HG03520 (cell line): ENCODE results near the gene KBTBD2.
"Not testable (repeated sequence)": the region's sequence is repeated elsewhere in the genome, so short reads cannot be mapped to it uniquely, and the experiment has no call there.

Experiments used
- ATAC-seq: cut with Tn5 transposase; IDR thresholded peaks from one replicate; pipeline ENCODE4 v1.9.1; 2021; ENCODE audit warnings: mild to moderate bottlenecking, moderate library complexity; ENCODE audit not compliant: unreplicated experiment

Gene KBTBD2

DNA sequence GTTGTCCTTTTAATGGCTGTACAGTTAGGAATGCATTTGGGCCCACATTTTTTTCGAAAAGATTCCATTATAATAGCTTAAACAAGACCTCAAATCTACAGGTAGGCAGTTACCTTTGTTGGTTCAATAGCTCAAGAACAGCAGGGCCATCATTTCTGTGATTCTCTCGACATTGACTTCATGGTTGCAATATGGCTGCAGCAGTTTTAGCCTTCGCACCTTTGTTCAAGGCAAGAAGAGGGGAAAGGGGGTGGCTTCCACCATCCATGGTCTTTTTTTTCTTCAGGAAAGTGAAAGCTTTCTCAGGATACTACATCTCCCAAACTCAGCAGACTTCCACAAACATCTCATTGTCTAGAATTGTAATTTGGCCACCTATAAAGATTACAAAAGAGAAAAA is 2.2 kb upstream of the KBTBD2 start:
- ATAC-seq = no peak

DNA sequence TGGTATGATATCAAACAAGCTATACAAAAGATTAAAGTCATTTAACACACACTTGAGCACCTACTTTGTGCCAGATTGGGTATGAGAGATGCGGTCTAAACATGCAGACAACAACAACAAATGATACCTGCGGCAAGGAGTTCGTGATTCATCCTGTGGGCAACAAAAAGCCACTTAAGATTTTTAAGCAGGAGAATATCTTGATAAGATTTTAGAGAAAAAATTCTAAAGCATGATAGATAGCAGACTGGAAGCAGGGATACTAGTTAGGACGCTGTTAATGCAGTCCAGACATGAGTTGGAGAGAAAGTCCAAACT is 1.6 kb upstream of the KBTBD2 start:
- ATAC-seq = no peak

DNA sequence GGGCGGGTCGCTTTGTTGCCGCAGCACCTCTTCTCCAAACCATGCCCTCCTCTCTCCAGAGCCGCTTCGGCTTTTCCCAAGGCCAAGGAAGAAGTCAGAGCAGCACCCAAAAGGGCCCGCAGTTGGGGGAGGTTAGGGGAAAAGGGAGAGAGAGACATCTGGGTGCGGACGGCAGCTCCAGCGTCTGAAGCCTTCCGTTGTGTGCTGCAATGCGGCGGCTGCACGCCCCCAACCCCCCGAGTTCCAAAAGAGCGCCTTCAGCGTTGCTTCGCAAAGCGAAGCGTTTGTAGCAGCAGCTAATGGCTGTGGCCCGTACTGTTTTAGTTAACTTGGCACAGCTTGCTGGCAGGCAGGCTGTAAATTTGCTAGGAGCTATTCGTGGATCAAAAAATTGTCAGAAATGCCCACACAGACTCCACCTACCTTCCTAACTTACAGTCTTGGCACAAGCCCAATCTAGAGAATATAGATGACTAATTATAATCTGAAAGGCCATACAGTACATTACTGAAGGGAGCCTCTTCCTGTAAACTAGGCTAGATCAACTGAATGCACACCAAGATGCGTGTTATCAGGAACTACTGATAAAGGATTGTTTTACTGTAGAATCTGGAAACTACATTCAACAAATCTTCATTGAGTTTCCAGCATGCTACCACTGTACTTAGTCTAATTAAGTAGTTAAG is 1.1 kb upstream of the KBTBD2 start:
- ATAC-seq = no peak

DNA sequence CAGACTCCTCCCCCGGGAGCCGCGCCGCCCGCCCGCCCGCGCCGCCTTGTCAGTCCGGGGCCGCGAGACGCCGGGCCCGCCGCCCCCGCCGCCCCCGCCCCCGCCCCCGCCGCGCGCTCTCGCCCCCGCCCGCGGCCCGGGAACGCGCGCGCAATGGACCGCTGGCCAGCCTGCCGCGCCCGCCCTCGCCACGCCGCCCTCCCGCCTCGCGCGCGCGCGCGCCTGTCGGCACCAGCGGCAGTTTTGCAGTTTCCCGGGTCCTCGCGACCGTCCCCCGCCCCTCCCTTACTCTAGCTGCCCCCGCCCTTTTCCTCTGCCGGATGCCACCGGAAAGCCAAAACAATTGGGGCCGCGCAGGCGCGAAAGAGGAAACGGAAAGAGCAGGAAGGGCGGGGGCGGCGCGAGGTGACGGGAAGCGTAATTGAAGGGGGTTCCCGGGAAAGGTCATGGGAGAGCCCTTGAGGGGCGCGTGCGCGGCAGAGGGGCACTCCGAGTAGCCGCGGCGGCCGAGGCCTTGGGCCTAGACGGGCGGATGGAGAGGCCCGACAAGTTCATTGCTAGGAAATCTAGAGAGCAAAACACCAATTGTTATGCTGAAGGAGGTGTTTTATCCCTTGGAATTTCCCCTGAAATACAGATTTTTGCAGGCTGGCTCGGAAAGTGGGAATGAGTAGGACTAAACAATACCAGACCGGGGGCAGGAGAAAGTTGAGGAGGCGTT is 400 bp upstream of the KBTBD2 start:
- ATAC-seq = peak; percentile 48

DNA sequence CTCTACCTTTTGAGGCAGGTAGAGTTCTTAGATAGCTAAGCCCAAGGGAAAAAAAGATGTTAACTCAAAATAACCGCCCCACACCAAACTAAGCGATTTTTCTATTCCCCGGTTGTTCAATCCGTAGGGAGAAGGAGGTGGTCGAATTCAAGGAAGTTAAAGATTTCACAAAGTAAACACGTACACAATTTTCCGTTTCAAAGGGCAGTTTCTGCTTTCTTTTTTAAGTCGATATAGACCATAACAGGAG is 842 bp downstream of the KBTBD2 start:
- ATAC-seq = no peak

DNA sequence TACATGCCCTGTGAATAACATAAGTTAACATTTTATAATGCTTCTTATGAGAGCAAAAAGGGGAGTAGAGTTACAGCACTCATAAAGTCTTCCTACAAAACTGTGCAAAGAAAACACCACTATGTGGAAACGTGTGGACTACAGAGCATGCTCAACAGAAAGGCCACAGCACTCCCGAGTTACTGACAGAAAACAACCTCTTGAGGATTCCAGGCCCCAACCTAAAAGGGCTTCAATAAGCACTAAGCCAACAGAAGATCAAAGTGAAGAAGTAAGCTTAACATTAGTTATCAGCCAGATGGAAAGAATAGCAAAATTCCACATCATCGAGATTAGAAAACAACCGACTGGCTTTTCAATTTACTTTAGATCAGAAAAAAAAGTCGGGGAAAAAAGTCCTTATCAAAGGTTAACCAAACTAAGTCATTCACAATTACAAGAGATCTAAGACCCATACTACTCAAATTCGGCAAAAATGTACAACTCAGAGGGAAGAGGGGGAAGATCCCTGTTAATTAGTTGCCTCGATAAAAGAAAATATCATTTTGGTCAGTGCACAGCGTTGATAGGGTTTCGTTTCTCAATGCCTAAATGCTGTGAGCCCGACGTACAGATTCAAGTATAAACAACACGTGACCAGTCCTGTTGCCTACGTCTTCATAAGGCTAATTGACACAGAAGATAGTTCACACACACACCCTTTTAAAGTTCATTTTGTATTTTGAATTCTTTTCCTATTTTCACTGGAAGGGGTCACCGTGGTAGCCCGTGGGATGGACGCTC is 1.4 kb downstream of the KBTBD2 start:
- peak; percentile 34 for ATAC-seq

DNA sequence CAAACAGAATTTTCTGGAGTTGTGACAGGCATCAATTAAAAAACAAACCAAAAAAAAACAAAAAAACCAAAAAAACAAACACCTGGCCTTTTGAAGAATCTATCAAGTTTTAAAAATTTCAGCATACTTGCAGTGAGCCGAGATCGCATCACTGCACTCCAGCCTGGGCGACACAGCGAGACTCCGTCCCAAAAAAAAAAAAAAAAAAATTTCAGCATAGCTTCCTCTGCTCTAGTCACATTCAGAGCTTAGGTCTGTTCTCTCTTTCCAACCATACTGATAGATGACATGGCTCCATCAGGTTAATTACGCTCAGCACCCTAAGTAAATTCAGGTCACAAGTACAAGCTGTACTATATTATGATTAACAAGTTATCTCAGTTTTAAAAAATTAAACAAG is 3.1 kb downstream of the KBTBD2 start:
- no peak for ATAC-seq

DNA sequence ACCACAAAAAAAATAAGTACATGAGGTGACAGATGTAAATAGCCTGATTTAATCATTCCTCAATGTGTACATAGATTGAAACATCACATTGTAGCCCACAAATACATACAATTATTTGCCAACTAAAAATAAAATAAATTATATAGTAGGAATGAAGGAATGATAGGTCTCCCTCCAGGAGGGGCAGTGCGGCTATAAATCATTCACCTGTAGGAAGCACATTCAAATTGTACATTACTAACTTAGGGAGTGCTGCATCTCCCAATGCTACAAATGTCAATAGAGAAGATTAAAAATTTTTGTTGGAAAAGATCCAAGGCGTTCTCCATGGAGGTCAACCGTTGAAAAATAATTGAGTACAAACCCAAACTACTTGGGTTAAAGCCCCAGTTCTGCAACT is 4.2 kb downstream of the KBTBD2 start:
- ATAC-seq = no peak

DNA sequence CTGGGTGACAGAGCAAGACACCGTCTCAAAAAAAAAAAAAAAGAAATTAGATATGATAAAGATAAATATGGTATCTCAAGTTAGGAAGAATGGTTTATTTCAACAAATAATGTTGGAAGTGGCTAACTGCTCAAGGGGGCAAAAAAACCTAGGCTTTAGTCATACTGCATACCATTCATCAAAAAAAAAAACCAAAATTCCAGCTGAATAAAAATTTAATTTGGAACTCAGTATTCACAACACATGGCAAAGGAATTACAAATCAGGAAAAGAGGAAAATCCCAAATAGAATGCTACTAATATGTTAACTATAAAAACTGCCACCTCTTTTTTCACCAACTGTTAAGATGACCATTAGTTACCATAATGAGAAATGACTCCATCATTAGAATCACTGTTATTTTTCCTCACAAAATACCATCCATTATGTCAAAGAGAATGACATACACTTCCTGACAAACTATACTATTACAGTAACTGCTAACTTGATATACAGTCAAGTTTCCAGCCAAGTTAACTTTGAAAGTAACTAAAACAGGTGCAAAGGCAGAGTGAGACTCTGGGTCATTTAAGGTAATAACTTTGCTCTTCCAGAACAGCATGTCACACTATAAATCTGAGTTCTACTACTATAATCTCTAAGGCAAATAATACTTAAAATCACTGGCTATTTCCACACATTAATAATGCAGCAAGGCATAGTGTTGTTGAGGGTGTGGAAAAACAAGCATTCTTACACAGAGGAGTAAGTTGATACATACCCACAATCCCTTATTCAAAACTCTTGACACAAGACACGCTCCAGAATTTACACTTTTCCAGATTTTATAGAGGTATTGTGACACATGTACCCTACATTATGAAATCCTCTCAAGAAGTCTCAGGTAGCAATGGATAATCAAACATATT is 10.2 kb downstream of the KBTBD2 start:
- ATAC-seq = no peak

DNA sequence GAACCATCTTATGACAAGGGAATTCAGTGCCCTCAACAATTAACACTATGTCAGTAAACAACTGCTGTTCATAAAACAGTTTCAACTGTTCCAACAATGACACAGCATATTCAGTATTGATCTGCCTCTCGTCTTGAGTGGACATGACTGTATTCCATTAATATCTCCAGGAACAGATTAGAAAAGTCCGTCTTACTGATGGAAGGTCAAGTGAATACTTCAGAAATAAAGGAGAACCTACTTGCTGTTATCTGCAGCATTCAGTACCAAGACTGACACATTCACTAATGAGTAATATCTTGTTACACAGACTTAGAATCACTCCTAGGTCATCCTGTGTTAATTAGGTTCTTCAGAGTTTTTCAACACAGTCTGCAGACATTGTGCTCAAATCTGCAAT is 12.1 kb downstream of the KBTBD2 start:
- no peak for ATAC-seq

DNA sequence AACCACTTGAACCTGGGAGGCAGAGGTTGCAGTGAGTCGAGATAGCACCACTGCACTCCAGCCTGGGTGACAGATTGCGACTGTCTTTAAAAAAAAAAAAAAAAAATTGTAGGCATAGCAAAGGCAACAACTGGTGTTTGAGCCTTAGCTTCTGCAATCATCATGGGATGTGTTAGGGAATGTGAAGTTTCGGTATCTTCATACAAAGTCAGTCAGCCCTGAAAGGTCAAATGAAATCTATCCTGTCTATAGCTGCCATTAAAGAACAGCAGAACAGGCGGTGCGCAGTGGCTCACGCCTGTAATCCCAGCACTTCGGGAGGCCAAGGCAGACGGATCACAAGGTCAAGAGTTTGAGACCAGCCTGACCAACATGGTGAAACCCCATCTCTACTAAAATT is 13.5 kb downstream of the KBTBD2 start:
- not testable (repeated sequence) for ATAC-seq

DNA sequence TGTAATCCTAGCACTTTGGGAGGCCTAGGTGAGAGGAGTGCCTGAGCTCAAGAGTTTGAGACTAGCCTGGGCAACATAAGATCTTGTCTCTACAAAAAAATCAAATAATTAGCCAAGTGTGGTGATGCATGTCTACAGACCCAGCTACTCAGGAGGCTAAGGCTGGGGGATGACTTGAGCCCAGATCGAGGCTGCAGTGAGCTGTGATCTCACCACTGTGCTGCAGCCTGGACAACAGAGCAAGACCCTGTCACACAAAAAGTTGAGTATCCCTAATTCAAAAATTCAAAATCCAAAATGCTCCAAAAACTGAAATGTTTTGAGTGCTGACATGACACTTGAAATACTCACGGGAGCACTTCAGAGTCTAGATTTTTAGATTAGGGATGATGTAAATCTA is 19.1 kb downstream of the KBTBD2 start:
- no peak for ATAC-seq

DNA sequence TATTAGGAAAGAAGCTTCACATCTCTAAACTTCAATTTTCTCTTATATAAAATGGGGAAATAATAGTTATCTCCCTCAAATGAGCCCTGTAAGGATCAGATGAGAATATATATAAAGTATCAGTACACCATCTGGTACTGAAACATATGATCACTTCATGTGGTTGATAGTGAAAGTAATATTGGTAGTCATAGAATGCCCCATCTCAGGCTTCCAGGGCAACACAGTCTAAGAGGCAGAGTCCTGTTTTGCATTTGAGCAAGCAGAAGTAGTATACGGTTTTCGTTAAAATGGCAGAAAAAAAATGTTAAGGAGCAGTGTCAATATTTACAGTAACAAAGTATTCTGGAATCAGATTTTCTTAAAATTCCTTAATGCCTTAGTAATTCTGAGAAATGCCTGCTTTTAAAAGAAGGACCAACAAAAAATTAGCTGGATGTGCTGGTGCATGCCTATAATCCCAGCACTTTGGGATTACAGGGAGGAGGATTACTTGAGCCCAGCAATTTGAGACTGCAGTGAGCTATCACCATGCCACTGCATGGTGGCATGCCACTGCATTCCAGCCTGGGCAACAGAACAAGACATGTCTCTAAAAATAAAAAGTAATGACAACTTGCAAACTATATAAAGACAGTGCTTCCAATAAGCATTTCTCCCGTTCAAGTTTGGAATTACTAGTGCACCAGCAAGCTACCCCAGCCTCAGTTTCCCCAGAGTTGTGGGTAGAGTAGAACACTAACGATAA is 19.8 kb downstream of the KBTBD2 start:
- peak; percentile 84 for ATAC-seq

DNA sequence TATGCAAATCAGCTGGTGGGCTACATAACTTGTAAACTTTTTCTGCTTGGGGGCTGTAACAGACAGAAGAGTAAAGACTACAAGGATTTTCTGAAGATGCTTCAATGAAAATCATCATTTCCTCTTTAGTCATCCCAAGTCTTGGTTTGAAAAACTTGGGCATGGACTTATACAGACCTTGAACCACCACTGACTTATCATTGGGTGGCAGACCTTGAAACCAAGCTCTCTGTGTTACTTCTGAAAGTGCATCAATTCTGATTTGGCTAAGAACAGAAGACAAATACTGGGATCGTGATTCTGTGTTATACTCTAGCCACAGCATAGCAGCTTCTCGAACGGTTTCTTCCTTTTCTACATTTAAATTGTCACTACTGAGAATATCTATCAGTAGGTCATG is 21.3 kb downstream of the KBTBD2 start:
- no peak for ATAC-seq

DNA sequence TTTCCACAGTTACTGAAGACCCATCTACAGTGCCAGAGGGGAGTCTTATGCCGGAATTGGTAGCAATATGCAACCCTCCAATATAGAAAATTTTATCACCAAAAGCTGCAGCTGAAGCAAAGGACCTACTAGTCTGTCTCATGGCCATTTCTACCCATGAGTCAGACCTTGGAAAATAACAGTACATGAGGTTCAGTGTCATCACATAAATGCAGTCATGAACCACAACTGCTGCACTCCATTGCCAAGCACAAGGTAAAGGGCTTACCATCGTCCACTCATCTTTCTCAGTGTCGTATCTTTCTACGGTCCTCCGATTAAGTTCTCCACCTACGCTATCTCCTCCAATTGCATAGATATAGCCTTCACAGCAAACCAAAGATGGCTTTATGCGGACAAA is 21.8 kb downstream of the KBTBD2 start:
- no peak for ATAC-seq

DNA sequence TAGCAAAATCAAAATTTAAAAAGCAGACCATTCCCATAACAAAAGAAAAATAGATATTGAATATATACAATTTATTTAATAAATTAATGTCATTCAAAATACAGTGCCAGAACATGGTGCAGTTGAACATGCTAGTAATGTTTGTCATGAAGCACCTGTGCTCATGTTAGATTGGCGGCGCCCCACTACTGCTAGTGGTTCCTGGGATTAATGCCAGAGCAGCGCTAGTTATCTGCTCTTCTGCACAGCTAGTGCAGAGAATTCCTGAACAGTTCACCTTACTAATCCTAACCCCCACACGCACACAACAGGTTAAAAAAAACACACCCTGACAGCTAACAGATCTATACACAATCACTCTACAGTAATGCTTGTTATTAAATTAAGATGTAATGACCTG is 23.4 kb downstream of the KBTBD2 start:
- ATAC-seq = no peak

DNA sequence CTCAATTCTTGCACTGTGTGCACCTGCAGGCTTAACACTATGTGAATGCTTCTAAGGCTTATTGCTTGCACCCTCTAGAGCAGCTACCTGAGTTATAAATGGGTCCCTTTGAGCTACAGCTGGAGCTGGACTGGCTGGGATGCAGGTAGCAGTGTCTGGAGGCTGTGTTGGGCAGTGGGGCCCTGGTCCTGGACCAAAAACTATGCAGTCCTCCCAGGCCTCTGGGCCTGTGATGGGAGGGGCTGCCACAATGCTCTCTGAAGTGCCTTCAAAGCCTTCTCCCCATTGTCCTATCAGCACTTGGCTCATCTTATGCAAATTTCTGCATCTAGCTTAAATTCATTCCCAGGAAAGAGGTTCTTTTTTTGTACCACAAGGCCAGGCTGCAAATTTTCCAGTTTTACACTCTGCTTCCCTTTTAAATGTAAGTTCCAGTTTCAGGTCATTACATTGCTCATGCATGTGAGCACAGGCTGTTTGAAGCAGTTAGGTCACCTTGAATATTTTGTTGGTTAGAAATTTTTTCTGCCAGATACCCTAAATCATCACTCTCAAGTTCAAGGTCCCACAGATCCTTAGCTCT is 26.0 kb downstream of the KBTBD2 start:
- ATAC-seq = no peak

DNA sequence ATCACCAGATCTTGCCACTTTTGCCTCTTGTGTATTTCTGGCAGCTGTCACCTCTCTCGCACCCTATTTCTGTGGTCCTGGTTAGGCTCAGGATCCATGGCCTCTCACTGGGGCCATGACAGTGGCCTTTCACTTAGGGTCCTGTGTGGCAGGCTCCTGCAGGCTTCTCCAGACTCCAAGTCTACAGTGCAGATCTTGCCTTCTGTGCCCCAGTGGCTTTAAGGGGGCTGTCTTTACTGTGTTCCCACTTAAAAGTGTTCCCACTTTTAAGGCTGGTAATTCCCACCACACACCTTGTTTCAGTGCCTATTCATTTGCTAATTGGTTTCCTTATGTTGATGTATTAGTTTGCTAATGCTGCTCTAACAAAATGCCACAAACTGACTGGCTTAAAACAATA is 27.7 kb downstream of the KBTBD2 start:
- not testable (repeated sequence) for ATAC-seq

DNA sequence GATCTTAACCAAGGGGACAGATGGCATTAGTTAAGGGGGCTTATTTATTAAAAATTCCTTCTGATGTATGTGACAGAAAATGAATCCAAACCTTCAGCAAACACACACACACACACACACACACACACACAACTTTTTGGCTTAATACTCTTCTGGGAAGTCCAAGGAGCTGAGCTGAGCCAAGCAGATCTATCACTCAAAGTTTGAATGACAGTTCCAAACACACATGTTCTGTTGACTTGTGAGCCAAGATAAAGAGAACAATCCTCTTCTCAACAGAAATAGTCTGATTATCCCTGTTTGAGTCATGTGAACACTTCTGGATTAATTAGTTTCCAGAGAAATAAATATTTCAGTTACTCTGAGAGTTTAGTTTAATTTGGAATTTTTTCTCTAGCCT is 31.5 kb downstream of the KBTBD2 start:
- no peak for ATAC-seq

DNA sequence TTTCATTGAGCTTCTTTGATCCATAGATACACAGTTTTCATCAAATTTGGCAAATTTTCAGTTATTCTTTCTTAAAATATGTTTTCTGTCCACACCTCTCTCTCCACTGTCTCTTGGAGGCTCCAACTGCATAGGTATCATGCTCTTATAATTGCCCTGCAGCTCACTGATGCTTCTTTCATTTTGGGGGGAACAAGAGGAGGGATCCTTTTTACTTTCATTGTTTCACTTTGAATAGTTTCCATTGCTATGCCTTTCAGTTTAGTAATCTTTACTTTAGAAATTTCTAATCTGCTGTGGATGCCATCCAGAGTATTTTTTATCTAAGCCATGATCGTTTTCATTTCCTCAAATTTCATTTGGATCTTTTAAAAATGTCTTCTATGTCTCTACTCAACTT is 32.9 kb downstream of the KBTBD2 start:
- ATAC-seq = no peak
